Mesendoderm (in vitro differentiated cells): ENCODE results near the gene TMEM178B.
A peak's percentile ranks its signal among the peaks of the same experiment; 100 is the strongest.

ENCODE experiments used
- DNase-seq: peaks from one replicate; pipeline ENCODE4 v3.0.0; 2013
- H2AK5ac ChIP-seq: 2 replicates; pipeline ENCODE4 v1.6.1; 2013; ENCODE audit warnings: low read length, inconsistent platforms
- H2BK120ac ChIP-seq: 2 replicates; pipeline ENCODE4 v1.6.1; 2013; ENCODE audit warnings: low read depth, mild to moderate bottlenecking, low read length, moderate library complexity, mixed read lengths
- H2BK15ac ChIP-seq: replicated peaks from 2 replicates; pipeline ENCODE4 v1.6.1; 2013; ENCODE audit warnings: low read depth, mild to moderate bottlenecking, moderate library complexity
- H2BK5ac ChIP-seq: 2 replicates; pipeline ENCODE4 v1.6.1; 2013; ENCODE audit warnings: low read length, inconsistent platforms
- H3K18ac ChIP-seq: 2 replicates; pipeline ENCODE4 v1.6.1; 2013; ENCODE audit warnings: mild to moderate bottlenecking, low read length, mixed read lengths
- H3K23ac ChIP-seq: one replicate; pipeline ENCODE4 v1.6.1; 2013; ENCODE audit warnings: low read length
- H3K27ac ChIP-seq: 2 replicates; pipeline ENCODE4 v1.5.1; 2013; ENCODE audit warnings: low read depth, mild to moderate bottlenecking, inconsistent platforms, low read length, moderate library complexity
- H3K27me3 ChIP-seq: 2 replicates; pipeline ENCODE4 v1.6.1; 2013; ENCODE audit warnings: low read length, control low read depth, mild to moderate bottlenecking, inconsistent platforms; ENCODE audit not compliant: insufficient read depth, poor library complexity
- H3K36me3 ChIP-seq: 2 replicates; pipeline ENCODE4 v1.6.1; 2013; ENCODE audit warnings: low read length, inconsistent platforms; ENCODE audit not compliant: control insufficient read depth, insufficient read depth
- H3K4ac ChIP-seq: one replicate; pipeline ENCODE4 v1.6.1; 2013; ENCODE audit warnings: low read depth, mild to moderate bottlenecking, low read length, moderate library complexity
- H3K4me1 ChIP-seq: 2 replicates; pipeline ENCODE4 v1.6.1; 2013; ENCODE audit warnings: low read depth, low read length, inconsistent platforms; ENCODE audit not compliant: control insufficient read depth
- H3K4me2 ChIP-seq: 2 replicates; pipeline ENCODE4 v1.6.1; 2013; ENCODE audit warnings: low read length
- H3K4me3 ChIP-seq: 2 replicates; pipeline ENCODE4 v1.5.1; 2013; ENCODE audit warnings: mild to moderate bottlenecking, low read length
- H3K56ac ChIP-seq: one replicate; pipeline ENCODE4 v1.6.1; 2013; ENCODE audit warnings: low read length
- H3K79me1 ChIP-seq: 2 replicates; pipeline ENCODE4 v1.6.1; 2013; ENCODE audit warnings: low read length, inconsistent platforms
- H3K79me2 ChIP-seq: 2 replicates; pipeline ENCODE4 v1.6.1; 2013; ENCODE audit warnings: mild to moderate bottlenecking, low read length; ENCODE audit not compliant: control insufficient read depth, insufficient read depth
- H3K9ac ChIP-seq: 2 replicates; pipeline ENCODE4 v1.6.1; 2013; ENCODE audit warnings: low read length, inconsistent platforms
- H4K5ac ChIP-seq: one replicate; pipeline ENCODE4 v1.6.1; 2013; ENCODE audit warnings: low read length
- H4K8ac ChIP-seq: one replicate; pipeline ENCODE4 v1.6.1; 2013; ENCODE audit warnings: low read depth, mild to moderate bottlenecking, control low read depth, low read length, moderate library complexity
- WGBS: extraction: QIAGEN DNeasy Blood & Tissue Kit; methylation state at CpG from one replicate; pipeline ENCODE4 v1.1.7; 2013; ENCODE audit warnings: low lambda C conversion rate, missing lambda C conversion rate; ENCODE audit not compliant: insufficient coverage; ENCODE audit errors: extremely low coverage; 5-methylcytosine and 5-hydroxymethylcytosine counted together

Gene TMEM178B

DNA sequence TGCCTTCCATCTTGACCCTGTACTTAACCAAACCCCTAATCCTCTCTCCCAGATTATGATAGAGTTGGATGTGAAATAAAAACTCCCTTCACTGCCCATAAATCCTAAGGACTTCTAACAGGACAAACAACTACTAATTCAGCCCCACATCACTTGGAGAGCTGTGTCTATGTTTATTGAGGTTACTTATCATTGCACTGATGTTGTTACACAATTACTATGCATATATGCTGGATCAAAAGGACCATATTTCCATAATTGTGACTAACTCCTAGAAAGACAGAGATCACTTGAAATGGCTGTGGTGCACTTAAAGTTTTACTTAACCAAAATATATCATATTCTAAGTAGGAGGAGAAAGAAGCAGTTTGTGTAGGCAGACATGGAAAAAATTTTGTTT is 332.5 kb downstream of the TMEM178B start:
- no peak overlapping the region for H2BK5ac ChIP-seq
- no peak overlapping the region for H2BK15ac ChIP-seq
- no peak overlapping the region for H3K23ac ChIP-seq
- no peak overlapping the region for H3K4me2 ChIP-seq
- DNase-seq: no peak
- no peak overlapping the region for H3K4ac ChIP-seq
- no peak overlapping the region for H3K18ac ChIP-seq
- H3K56ac ChIP-seq: no peak overlapping the region
- H3K36me3 ChIP-seq: no peaks in the 10 kb centered on the region
- H3K27ac ChIP-seq: no peak overlapping the region
- no peaks in the 10 kb centered on the region for H3K27me3 ChIP-seq
- H3K4me3 ChIP-seq: no peak overlapping the region
- H3K9ac ChIP-seq: no peak overlapping the region
- no peak overlapping the region for H2AK5ac ChIP-seq
- no peaks in the 10 kb centered on the region for H3K79me1 ChIP-seq
- no peaks in the 10 kb centered on the region for H3K4me1 ChIP-seq
- H2BK120ac ChIP-seq: no peak overlapping the region
- no peak overlapping the region for H4K5ac ChIP-seq
- no peak overlapping the region for H4K8ac ChIP-seq
- H3K79me2 ChIP-seq: no peaks in the 10 kb centered on the region

DNA sequence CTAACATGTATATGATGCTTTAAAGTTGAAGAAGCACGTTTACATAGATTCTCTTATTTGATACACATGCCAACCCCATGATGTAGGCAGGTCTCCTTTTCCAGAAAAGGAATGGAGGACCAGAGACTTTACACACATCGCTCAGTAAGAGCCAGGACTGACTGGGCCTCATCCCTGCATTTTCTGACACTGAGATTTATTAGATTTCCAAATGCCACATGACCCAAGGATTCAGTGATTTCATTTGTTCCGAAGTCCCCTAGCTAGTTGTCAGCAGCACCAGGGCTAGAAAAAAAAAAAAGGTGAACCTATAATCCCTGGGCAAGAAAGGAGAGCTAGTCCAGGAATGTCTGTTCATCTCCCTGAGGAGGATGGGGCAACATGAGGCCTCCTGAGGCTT is 334.0 kb downstream of the TMEM178B start:
- Histone ChIP-seq H3K4ac (no peak overlapping the region), H4K5ac (no peak overlapping the region), H3K79me2 (no peaks in the 10 kb centered on the region), H2BK15ac (no peak overlapping the region), H3K18ac (no peak overlapping the region), H3K27me3 (no peaks in the 10 kb centered on the region), H2AK5ac (no peak overlapping the region), H3K36me3 (no peaks in the 10 kb centered on the region), H3K4me1 (no peaks in the 10 kb centered on the region), H2BK5ac (no peak overlapping the region), H3K27ac (no peak overlapping the region), H3K23ac (no peak overlapping the region), H3K9ac (no peak overlapping the region), H3K4me3 (no peak overlapping the region), H2BK120ac (no peak overlapping the region), H3K79me1 (no peaks in the 10 kb centered on the region), H3K56ac (no peak overlapping the region), H4K8ac (no peak overlapping the region), H3K4me2 (no peak overlapping the region)
- no CpG with 5 or more reads among the region's 3 CpGs for WGBS
- no peak for DNase-seq

DNA sequence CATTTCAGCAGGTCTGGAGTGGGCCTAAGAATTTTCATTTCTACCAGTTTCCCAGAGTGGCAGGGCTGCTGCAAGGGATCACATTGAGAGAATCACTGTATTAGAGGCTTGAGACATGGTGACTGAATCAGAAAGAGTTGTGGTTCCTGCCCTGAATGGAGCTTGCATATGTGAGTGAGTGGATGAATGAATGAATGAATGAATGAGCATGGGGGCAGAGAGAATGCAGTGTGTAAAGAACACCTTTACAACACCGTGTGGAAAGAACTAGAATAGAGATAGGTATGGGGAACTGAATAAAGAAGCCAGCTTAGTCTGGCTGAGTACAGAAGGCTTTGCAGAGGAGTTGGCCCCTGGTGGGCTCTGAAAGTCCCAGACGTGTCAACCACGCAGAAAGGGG is 334.6 kb downstream of the TMEM178B start:
- no peak overlapping the region for H3K56ac ChIP-seq
- DNase-seq: no peak
- H3K23ac ChIP-seq: no peak overlapping the region
- no peaks in the 10 kb centered on the region for H3K79me1 ChIP-seq
- H3K4me3 ChIP-seq: no peak overlapping the region
- WGBS: no CpG with 5 or more reads among the region's 3 CpGs
- no peaks in the 10 kb centered on the region for H3K4me1 ChIP-seq
- H4K8ac ChIP-seq: no peak overlapping the region
- no peak overlapping the region for H3K4me2 ChIP-seq
- no peak overlapping the region for H3K4ac ChIP-seq
- H2BK120ac ChIP-seq: no peak overlapping the region
- H3K79me2 ChIP-seq: no peaks in the 10 kb centered on the region
- H2AK5ac ChIP-seq: no peak overlapping the region
- no peak overlapping the region for H3K27ac ChIP-seq
- no peak overlapping the region for H4K5ac ChIP-seq
- H3K18ac ChIP-seq: no peak overlapping the region
- no peak overlapping the region for H3K9ac ChIP-seq
- H2BK5ac ChIP-seq: no peak overlapping the region
- H2BK15ac ChIP-seq: no peak overlapping the region
- H3K36me3 ChIP-seq: no peaks in the 10 kb centered on the region
- H3K27me3 ChIP-seq: no peaks in the 10 kb centered on the region

DNA sequence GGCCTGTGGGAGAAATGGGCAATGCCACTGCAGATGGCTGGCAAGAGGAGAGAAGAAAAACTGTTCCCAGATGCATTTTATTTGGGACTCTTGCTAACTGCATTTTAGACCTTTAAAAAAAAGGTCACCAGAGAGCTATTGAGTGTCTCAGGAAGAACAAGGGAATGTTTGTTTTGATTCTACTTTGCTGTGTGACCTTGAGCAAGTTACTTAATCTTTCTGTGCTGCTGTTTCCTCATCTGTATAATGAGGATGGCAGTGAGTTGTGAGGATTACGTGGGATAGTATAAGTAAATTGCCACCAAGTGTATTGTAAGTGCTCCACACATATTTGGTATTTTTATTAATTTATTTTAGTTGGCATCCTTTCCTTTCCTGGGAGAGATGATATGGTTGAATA is 335.4 kb downstream of the TMEM178B start:
- H2BK15ac ChIP-seq: no peak overlapping the region
- no peaks in the 10 kb centered on the region for H3K27me3 ChIP-seq
- H3K18ac ChIP-seq: no peak overlapping the region
- H3K4me3 ChIP-seq: no peak overlapping the region
- H3K56ac ChIP-seq: no peak overlapping the region
- no peak overlapping the region for H2BK5ac ChIP-seq
- H3K4ac ChIP-seq: no peak overlapping the region
- no peak overlapping the region for H3K9ac ChIP-seq
- H4K8ac ChIP-seq: no peak overlapping the region
- H3K79me2 ChIP-seq: no peaks in the 10 kb centered on the region
- H3K4me1 ChIP-seq: no peaks in the 10 kb centered on the region
- H3K36me3 ChIP-seq: no peaks in the 10 kb centered on the region
- no peaks in the 10 kb centered on the region for H3K79me1 ChIP-seq
- no peak overlapping the region for H2BK120ac ChIP-seq
- no peak overlapping the region for H4K5ac ChIP-seq
- H3K4me2 ChIP-seq: no peak overlapping the region
- H2AK5ac ChIP-seq: no peak overlapping the region
- no CpG with 5 or more reads among the region's 1 CpG for WGBS
- H3K23ac ChIP-seq: no peak overlapping the region
- H3K27ac ChIP-seq: no peak overlapping the region
- no peak for DNase-seq

DNA sequence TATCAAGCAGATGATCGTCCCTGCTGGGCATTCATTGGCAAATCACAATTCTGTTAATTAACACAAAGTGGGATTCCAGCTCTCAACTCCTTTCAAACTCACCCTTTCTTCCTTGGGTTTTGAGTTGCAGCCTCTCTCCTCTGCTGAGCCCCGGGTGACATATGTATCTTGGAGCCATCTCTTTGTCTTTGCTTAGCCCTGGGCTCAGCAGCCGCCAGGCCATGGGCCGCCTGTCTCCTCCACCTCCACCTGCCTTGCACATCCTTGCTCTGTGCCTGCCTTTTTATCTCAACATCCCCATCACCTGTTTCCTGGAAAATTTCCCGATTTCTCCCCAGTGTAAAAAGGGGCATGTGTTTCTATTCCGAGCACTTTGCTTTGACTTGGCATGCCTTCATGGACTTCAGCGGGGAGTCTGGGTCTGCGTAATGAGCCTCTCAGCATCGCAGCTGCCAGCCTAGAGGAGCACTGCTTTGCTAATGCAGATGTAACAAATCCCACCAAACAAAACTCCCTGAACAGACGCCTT is 336.0 kb downstream of the TMEM178B start:
- Histone ChIP-seq H3K4me3 (no peak overlapping the region), H3K27me3 (no peaks in the 10 kb centered on the region), H4K8ac (no peak overlapping the region), H3K27ac (no peak overlapping the region), H4K5ac (no peak overlapping the region), H2AK5ac (no peak overlapping the region), H3K79me2 (no peaks in the 10 kb centered on the region), H3K23ac (no peak overlapping the region), H3K79me1 (no peaks in the 10 kb centered on the region), H2BK15ac (no peak overlapping the region), H2BK120ac (no peak overlapping the region), H3K56ac (no peak overlapping the region), H3K9ac (no peak overlapping the region), H3K36me3 (no peaks in the 10 kb centered on the region), H3K18ac (no peak overlapping the region), H3K4ac (no peak overlapping the region), H2BK5ac (no peak overlapping the region), H3K4me2 (no peak overlapping the region), H3K4me1 (no peaks in the 10 kb centered on the region)
- DNase-seq: peak; percentile 51
- WGBS: no CpG with 5 or more reads among the region's 10 CpGs

DNA sequence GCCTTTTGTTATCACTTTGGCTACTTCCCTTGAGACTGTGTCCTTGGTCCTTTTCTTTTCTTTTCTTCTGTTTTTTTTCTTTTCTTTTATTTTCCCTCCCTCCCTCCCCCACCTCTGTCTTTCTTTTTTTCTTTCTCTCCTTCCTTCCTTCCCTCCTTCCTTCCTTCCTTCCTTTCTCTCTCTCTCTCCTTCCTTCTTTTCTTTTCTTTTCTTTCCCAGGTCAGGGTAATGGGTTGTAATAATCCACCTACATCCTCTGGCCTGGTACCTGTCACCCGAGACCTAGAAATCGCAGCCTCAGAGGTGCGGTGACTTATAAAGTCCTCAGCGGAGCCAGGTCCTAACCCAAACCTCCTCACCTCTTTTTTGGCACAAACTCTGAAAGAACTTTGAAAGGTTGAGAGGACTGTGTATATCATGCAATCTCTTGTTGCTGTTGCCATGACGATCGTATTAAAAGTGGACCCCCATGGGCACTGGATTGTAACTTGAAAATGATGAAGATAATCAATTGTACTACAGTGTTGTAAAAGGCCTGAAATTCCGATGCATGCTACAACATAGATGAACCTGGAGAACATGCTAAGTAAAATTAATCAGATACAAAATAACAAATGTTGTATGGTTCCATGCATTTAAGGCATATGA is 336.6 kb downstream of the TMEM178B start:
- Histone ChIP-seq H3K4me3 (no peak overlapping the region), H3K56ac (no peak overlapping the region), H4K5ac (no peak overlapping the region), H3K23ac (no peak overlapping the region), H3K4me1 (no peaks in the 10 kb centered on the region), H3K79me2 (no peaks in the 10 kb centered on the region), H3K9ac (no peak overlapping the region), H2BK15ac (no peak overlapping the region), H3K36me3 (no peaks in the 10 kb centered on the region), H3K27ac (no peak overlapping the region), H3K4me2 (no peak overlapping the region), H3K18ac (no peak overlapping the region), H2AK5ac (no peak overlapping the region), H3K4ac (no peak overlapping the region), H2BK120ac (no peak overlapping the region), H3K79me1 (no peaks in the 10 kb centered on the region), H4K8ac (no peak overlapping the region), H2BK5ac (no peak overlapping the region), H3K27me3 (no peaks in the 10 kb centered on the region)
- whole genome bisulfite sequencing: no CpG with 5 or more reads among the region's 7 CpGs
- DNase-seq: no peak
